SK-N-SH (cell line): ENCODE data around the gene PARVB.

ENCODE experiments used
- CTCF ChIP-seq: fragments of 200-600 bp; sonication (generic); IDR thresholded peaks from 2 replicates; pipeline ENCODE4 v1.6.1; 2017; ENCODE audit warnings: antibody characterized with exemption, mild to moderate bottlenecking, moderate library complexity
- EP300 ChIP-seq, 2 experiments: IDR thresholded peaks; 2 replicates each; pipeline versions ENCODE4 v1.4.0 to v1.6.1; 2012; ENCODE audit warnings: borderline replicate concordance in 1 of 2, low read depth in 1 of 2, low read length in 1 of 2
- EZH2phosphoT487 ChIP-seq: fragments of 200-600 bp; sonication (generic); IDR thresholded peaks from 2 replicates; pipeline ENCODE4 v1.6.1; 2017; ENCODE audit warnings: low read depth, mixed run types, mild to moderate bottlenecking, antibody characterized with exemption, moderate library complexity, borderline replicate concordance
- FOXM1 ChIP-seq: IDR thresholded peaks from 2 replicates; pipeline ENCODE4 v1.4.0; 2012; ENCODE audit warnings: low read depth, mild to moderate bottlenecking
- NFIC ChIP-seq: IDR thresholded peaks from 2 replicates; pipeline ENCODE4 v1.4.0; 2012; ENCODE audit warnings: borderline replicate concordance
- TF ChIP-seq, protein P1 (sequence below): IDR thresholded peaks from 2 replicates; pipeline ENCODE4 v1.4.0; 2012; ENCODE audit warnings: low read depth, borderline replicate concordance

GRCh38 chr22:44030051-44030701 lies 6.1 kb downstream of the PARVB start:
- TF ChIP-seq FOXM1 (no peak), CTCF (no peak), NFIC (no peak), EP300 (IDR thresholded peaks at IDR 0.05; ENCODE audit: borderline replicate concordance in 1 of 2, low read depth in 1 of 2, low read length in 1 of 2) (no peak), EZH2phosphoT487 (no peak)
- TF ChIP-seq, protein P1, sequence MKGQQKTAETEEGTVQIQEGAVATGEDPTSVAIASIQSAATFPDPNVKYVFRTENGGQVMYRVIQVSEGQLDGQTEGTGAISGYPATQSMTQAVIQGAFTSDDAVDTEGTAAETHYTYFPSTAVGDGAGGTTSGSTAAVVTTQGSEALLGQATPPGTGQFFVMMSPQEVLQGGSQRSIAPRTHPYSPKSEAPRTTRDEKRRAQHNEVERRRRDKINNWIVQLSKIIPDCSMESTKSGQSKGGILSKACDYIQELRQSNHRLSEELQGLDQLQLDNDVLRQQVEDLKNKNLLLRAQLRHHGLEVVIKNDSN: no peak
